Duodenal mucosa (tissue), 2 donors: ENCODE results near the gene IPO5.

ENCODE experiments used
- H3K27ac ChIP-seq: one replicate; pipeline ENCODE4 v1.7.0; 2013; ENCODE audit warnings: low read depth, low read length
- H3K27me3 ChIP-seq, 2 donors: one replicate each; pipeline ENCODE4 v1.7.0; 2013; ENCODE audit warnings: low read length in 2 of 2, control low read depth in 1 of 2; ENCODE audit not compliant: insufficient read depth in 2 of 2, control insufficient read depth in 1 of 2
- H3K36me3 ChIP-seq, 2 donors: one replicate each; pipeline ENCODE4 v1.7.0; 2013; ENCODE audit warnings: low read length in 2 of 2, control low read depth in 1 of 2; ENCODE audit not compliant: insufficient read depth in 2 of 2, control insufficient read depth in 1 of 2
- H3K4me1 ChIP-seq, 2 donors: one replicate each; pipeline ENCODE4 v1.7.0; 2013; ENCODE audit warnings: low read length in 2 of 2, control low read depth in 1 of 2; ENCODE audit not compliant: insufficient read depth in 2 of 2, control insufficient read depth in 1 of 2
- H3K4me3 ChIP-seq, 2 donors: one replicate each; pipeline ENCODE4 v1.7.0; 2013; ENCODE audit warnings: low read length in 2 of 2, low read depth in 1 of 2
- H3K9ac ChIP-seq, 2 donors: one replicate each; pipeline ENCODE4 v1.7.0; 2013; ENCODE audit warnings: low read length in 2 of 2, low read depth in 1 of 2
- H3K9me3 ChIP-seq, 2 donors: one replicate each; pipeline ENCODE4 v1.7.0; 2013; ENCODE audit warnings: low read length in 2 of 2, control low read depth in 1 of 2; ENCODE audit not compliant: control insufficient read depth in 1 of 2

Gene IPO5

GRCh38 chr13:97975848-97976609, 22.6 kb downstream of the IPO5 start:
- H3K27me3 ChIP-seq: no peaks in the 10 kb centered on the region
- H3K4me1 ChIP-seq: peaks cover 10 to 22% of the 10 kb centered on the region in 2 donors
- H3K27ac ChIP-seq: peak overlapping the region; percentile 80
- H3K36me3 ChIP-seq: no peaks in the 10 kb centered on the region
- H3K9ac ChIP-seq: peak overlapping the region; percentile 51 to 79
- peak overlapping the region; percentile 73 to 90 for H3K4me3 ChIP-seq
- no peaks in the 10 kb centered on the region for H3K9me3 ChIP-seq

- Histone ChIP-seq H3K9me3 (no peaks in the 10 kb centered on the region), H3K4me1 (peaks cover 13 to 22% of the 10 kb centered on the region in 2 donors), H3K36me3 (no peaks in the 10 kb centered on the region), H3K9ac (peak overlapping the region; percentile 79 to 86), H3K27me3 (no peaks in the 10 kb centered on the region), H3K4me3 (peak overlapping the region; percentile 80 to 90), H3K27ac (peak overlapping the region; percentile 74)
Observed at GRCh38 chr13:97976610-97977521, 23.4 kb downstream of the IPO5 start.

- Histone ChIP-seq H3K9ac (no peak overlapping the region), H3K4me1 (peaks cover 8 to 16% of the 10 kb centered on the region in 2 donors), H3K4me3 (peak overlapping the region; percentile 80 to 90), H3K36me3 (no peaks in the 10 kb centered on the region), H3K27me3 (no peaks in the 10 kb centered on the region), H3K9me3 (no peaks in the 10 kb centered on the region), H3K27ac (no peak overlapping the region)
Observed at GRCh38 chr13:97977982-97978381, 24.5 kb downstream of the IPO5 start.

- Histone ChIP-seq H3K27ac (no peak overlapping the region), H3K4me3 (no peak overlapping the region), H3K36me3 (no peaks in the 10 kb centered on the region), H3K27me3 (no peaks in the 10 kb centered on the region), H3K9ac (no peak overlapping the region), H3K9me3 (no peaks in the 10 kb centered on the region), H3K4me1 (peaks cover 8 to 16% of the 10 kb centered on the region in 2 donors)
Observed at GRCh38 chr13:97978651-97979050, 25.2 kb downstream of the IPO5 start.

- no peaks in the 10 kb centered on the region for H3K27me3 ChIP-seq
- H3K27ac ChIP-seq: no peak overlapping the region
- peaks cover 8 to 16% of the 10 kb centered on the region in 2 donors for H3K4me1 ChIP-seq
- no peak overlapping the region for H3K9ac ChIP-seq
- no peak overlapping the region for H3K4me3 ChIP-seq
- no peaks in the 10 kb centered on the region for H3K36me3 ChIP-seq
- no peaks in the 10 kb centered on the region for H3K9me3 ChIP-seq
Observed at GRCh38 chr13:97979051-97979450, 25.6 kb downstream of the IPO5 start.

GRCh38 chr13:97979556-97979955, 26.1 kb downstream of the IPO5 start:
- Histone ChIP-seq H3K36me3 (no peaks in the 10 kb centered on the region), H3K4me3 (no peak overlapping the region), H3K27me3 (no peaks in the 10 kb centered on the region), H3K9ac (no peak overlapping the region), H3K4me1 (peaks cover 8 to 16% of the 10 kb centered on the region in 2 donors), H3K27ac (no peak overlapping the region), H3K9me3 (no peaks in the 10 kb centered on the region)

GRCh38 chr13:97982286-97982685, 28.8 kb downstream of the IPO5 start:
- Histone ChIP-seq H3K36me3 (peaks cover 8 to 18% of the 10 kb centered on the region in 2 donors), H3K4me1 (peaks cover 8 to 12% of the 10 kb centered on the region in 2 donors), H3K9ac (no peak overlapping the region), H3K9me3 (no peaks in the 10 kb centered on the region), H3K4me3 (no peak overlapping the region), H3K27ac (no peak overlapping the region), H3K27me3 (no peaks in the 10 kb centered on the region)

- no peaks in the 10 kb centered on the region for H3K27me3 ChIP-seq
- no peaks in the 10 kb centered on the region for H3K9me3 ChIP-seq
- no peak overlapping the region for H3K4me3 ChIP-seq
- no peak overlapping the region for H3K9ac ChIP-seq
- H3K4me1 ChIP-seq: no peaks in the 10 kb centered on the region
- no peak overlapping the region for H3K27ac ChIP-seq
- H3K36me3 ChIP-seq: peaks cover 16 to 42% of the 10 kb centered on the region in 2 donors
Observed at GRCh38 chr13:97986835-97987234, 33.4 kb downstream of the IPO5 start.

GRCh38 chr13:97999653-98000052, 46.2 kb downstream of the IPO5 start:
- Histone ChIP-seq H3K36me3 (peaks cover 28 to 66% of the 10 kb centered on the region in 2 donors), H3K9me3 (no peaks in the 10 kb centered on the region), H3K4me1 (no peaks in the 10 kb centered on the region), H3K9ac (no peak overlapping the region), H3K4me3 (no peak overlapping the region), H3K27me3 (no peaks in the 10 kb centered on the region), H3K27ac (no peak overlapping the region)

- no peaks in the 10 kb centered on the region for H3K9me3 ChIP-seq
- H3K27me3 ChIP-seq: no peaks in the 10 kb centered on the region
- H3K27ac ChIP-seq: no peak overlapping the region
- no peaks in the 10 kb centered on the region for H3K4me1 ChIP-seq
- H3K36me3 ChIP-seq: peaks cover 33 to 73% of the 10 kb centered on the region in 2 donors
- no peak overlapping the region for H3K4me3 ChIP-seq
- H3K9ac ChIP-seq: no peak overlapping the region
Observed at GRCh38 chr13:98004107-98004506, 50.6 kb downstream of the IPO5 start.
